GM12878 (cell line): ENCODE data around the gene SEMA7A. TPM values are rescaled to one million over a fixed set of nuclear protein-coding genes. Genes with fewer than 3 reads are reported as not detected.

Source experiments
- ATF3 ChIP-seq: IDR thresholded peaks from 2 replicates; pipeline ENCODE4 v1.6.1; 2011; ENCODE audit warnings: low read depth, mild to moderate bottlenecking, low read length, moderate library complexity, borderline replicate concordance; ENCODE audit errors: extremely low read depth
- CREM ChIP-seq: IDR thresholded peaks from 2 replicates; pipeline ENCODE4 v1.6.1; 2014; ENCODE audit warnings: antibody characterized with exemption, low read depth
- EZH2 ChIP-seq: IDR thresholded peaks from 2 replicates; pipeline ENCODE4 v1.6.1; 2012; ENCODE audit warnings: low read depth, mild to moderate bottlenecking, control low read depth, inconsistent platforms, low read length, borderline replicate concordance; ENCODE audit not compliant: control insufficient read depth
- FOS ChIP-seq: IDR thresholded peaks from 3 replicates; pipeline ENCODE4 v1.6.1; 2011; ENCODE audit warnings: borderline replicate concordance; ENCODE audit not compliant: insufficient read length; ENCODE audit errors: extremely low read depth
- GATAD2B ChIP-seq: fragments of 450-650 bp; conservative IDR thresholded peaks from 2 replicates; pipeline ENCODE4 v1.6.1; 2017; ENCODE audit warnings: low read depth, mild to moderate bottlenecking, moderate library complexity
- HDAC6 ChIP-seq: fragments of 200-600 bp; sonication (generic); IDR thresholded peaks from one replicate; pipeline ENCODE4 v1.8.0; 2017; ENCODE audit warnings: antibody characterized with exemption; ENCODE audit not compliant: unreplicated experiment
- HSF1 ChIP-seq: fragments of 150-350 bp; IDR thresholded peaks from 2 replicates; pipeline ENCODE4 v1.6.1; 2014; ENCODE audit warnings: mild to moderate bottlenecking, low read depth, low read length
- IKZF2 ChIP-seq, 2 experiments: fragments of 450-650 bp; IDR thresholded peaks; 2 replicates each; pipeline ENCODE4 v1.6.1; 2017; ENCODE audit warnings: mild to moderate bottlenecking in 2 of 2, moderate library complexity in 2 of 2
- IRF4 ChIP-seq: IDR thresholded peaks from 2 replicates; pipeline ENCODE4 v1.6.1; 2011; ENCODE audit warnings: low read depth, low read length
- JUNB ChIP-seq: IDR thresholded peaks from 2 replicates; pipeline ENCODE4 v1.6.1; 2016; ENCODE audit warnings: antibody characterized with exemption, mild to moderate bottlenecking
- LARP7 ChIP-seq: fragments of 450-650 bp; IDR thresholded peaks from 2 replicates; pipeline ENCODE4 v1.6.1; 2017; ENCODE audit warnings: mild to moderate bottlenecking
- NR2C2 ChIP-seq: IDR thresholded peaks from 2 replicates; pipeline ENCODE4 v1.6.1; 2011; ENCODE audit warnings: borderline replicate concordance, low read depth; ENCODE audit not compliant: control insufficient read depth, insufficient read length
- NR2F1 ChIP-seq: fragments of 450-650 bp; conservative IDR thresholded peaks from 2 replicates; pipeline ENCODE4 v1.6.1; 2017; ENCODE audit warnings: mild to moderate bottlenecking
- POLR2A ChIP-seq: IDR thresholded peaks from 2 replicates; pipeline ENCODE4 v1.6.1; 2011; ENCODE audit warnings: low read depth, mild to moderate bottlenecking, low read length
- POLR2AphosphoS2 ChIP-seq: IDR thresholded peaks from 2 replicates; pipeline ENCODE4 v1.6.1; 2011; ENCODE audit warnings: low read depth, mild to moderate bottlenecking, low read length, improper control_type of control experiment, moderate library complexity
- RAD21 ChIP-seq: IDR thresholded peaks from 2 replicates; pipeline ENCODE4 v1.6.1; 2011; ENCODE audit warnings: mild to moderate bottlenecking, low read depth, low read length, moderate library complexity; ENCODE audit not compliant: insufficient read depth
- RBBP5 ChIP-seq: fragments of 200-600 bp; sonication (generic); conservative IDR thresholded peaks from 2 replicates; pipeline ENCODE4 v1.6.1; 2016
- SMC3 ChIP-seq: IDR thresholded peaks from 2 replicates; pipeline ENCODE4 v1.6.1; 2011; ENCODE audit warnings: low read length, improper control_type of control experiment, borderline replicate concordance
- SREBF1 ChIP-seq: IDR thresholded peaks from 2 replicates; pipeline ENCODE4 v1.6.1; 2012; ENCODE audit warnings: mild to moderate bottlenecking, low read length
- TCF3 ChIP-seq: IDR thresholded peaks from 2 replicates; pipeline ENCODE4 v1.6.1; 2012; ENCODE audit warnings: low read depth, mild to moderate bottlenecking, low read length, borderline replicate concordance; ENCODE audit not compliant: insufficient read depth
- ZBTB4 ChIP-seq: fragments of 450-650 bp; formaldehyde crosslinking; IDR thresholded peaks from 2 replicates; pipeline ENCODE4 v1.4.0; 2022; ENCODE audit warnings: mild to moderate bottlenecking, moderate library complexity
- ZNF207 ChIP-seq: fragments of 450-650 bp; IDR thresholded peaks from 2 replicates; pipeline ENCODE4 v1.6.1; 2014; ENCODE audit warnings: antibody characterized with exemption, mild to moderate bottlenecking, borderline replicate concordance
- ZNF622 ChIP-seq: fragments of 450-650 bp; IDR thresholded peaks from 2 replicates; pipeline ENCODE4 v1.6.1; 2017; ENCODE audit warnings: mild to moderate bottlenecking, inconsistent platforms
- polyA plus RNA-seq, 11 experiments: library from polyadenylated mRNA; depleted of rRNA in 4 of 11; unstranded in 6 of 11; stranded (reverse) in 5 of 11; fragments of >200 nt; fragmentation: Nextera tagmentation in 4 of 11; fragmentation: Illumina TruSeq in 1 of 11; extraction: Ambion mirVana in 4 of 11; extraction: Trizol in 1 of 11; gene quantifications; 1 replicate in 1 of 11; 2 replicates in 10 of 11; pipeline versions ENCODE4 v1.2.1 to v1.2.3, GENCODE V29; 2011 to 2016; ENCODE audit warnings: inconsistent platforms in 2 of 11, missing spikeins in 2 of 11, low read depth in 1 of 11
- total RNA-seq, 4 experiments: library from RNA; depleted of rRNA in 3 of 4; stranded (reverse); fragments of >200 nt in 3 of 4; fragmentation: Illumina TruSeq in 1 of 4; extraction: Trizol in 1 of 4; gene quantifications; 2 replicates each; pipeline versions ENCODE4 v1.2.1 to v1.2.3, GENCODE V29; 2013 to 2021
- TF ChIP-seq, protein P1 (sequence below): fragments of 450-650 bp; IDR thresholded peaks from 2 replicates; pipeline ENCODE4 v1.6.1; 2016; ENCODE audit warnings: mild to moderate bottlenecking

Gene SEMA7A
- total and polyA plus RNA-seq, 10 of the 15 experiments (the other 5 are each of a cell fraction or from before 2014, with no cell fraction given) = 0.08 to 112 (median 53.5) TPM

DNA sequence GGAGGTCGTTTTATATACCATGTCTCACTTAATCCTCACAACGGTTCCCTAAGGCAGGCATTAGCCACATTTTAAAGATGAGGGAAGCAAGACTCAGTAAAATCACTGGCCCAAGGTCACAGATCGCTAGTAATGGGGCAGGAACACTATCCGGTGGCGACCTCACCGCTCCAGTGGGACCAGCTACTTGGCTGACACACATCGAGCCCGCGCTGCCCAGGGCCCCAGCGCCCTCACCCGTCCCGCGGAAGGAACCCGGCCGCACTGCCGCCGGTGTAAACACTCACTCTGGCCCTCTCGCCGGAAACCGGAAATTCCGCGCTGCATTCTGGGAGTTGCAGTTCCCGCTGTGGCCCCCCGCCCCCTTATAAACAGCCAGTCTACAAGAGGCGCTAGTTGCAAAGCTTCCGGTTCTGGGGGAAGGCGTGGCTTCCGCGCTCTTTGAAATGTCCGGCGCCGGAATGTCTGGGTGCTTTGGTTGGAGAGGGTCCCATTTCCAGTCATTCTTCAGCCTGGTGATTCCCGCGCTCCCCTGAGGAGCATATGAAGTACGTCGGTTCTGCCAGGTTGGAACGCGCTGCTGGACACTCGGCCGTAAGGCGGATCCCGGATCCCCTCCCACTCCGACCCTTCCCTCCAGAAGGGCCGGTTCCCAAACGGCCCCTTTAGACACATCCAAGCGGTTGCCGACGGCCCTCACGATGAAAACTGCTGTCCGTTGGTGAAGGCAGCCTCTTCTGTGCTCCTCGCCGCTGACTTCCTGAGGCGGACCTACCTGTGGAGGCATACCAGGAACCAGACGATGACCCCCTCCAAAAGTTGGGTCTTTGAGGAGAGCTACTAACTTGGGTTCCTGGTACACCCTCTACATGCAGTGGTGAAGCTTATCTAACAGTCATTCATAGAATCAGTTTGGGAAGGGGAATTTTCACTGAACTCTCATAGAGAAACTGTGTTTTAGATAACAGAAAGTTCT is 27.4 kb upstream of the SEMA7A start, which contains the start of gene UBL7 (continued):
- TF ChIP-seq HSF1 (no peak), POLR2A (peak; percentile 98), IRF4 (peak; percentile 30), TCF3 (peak; percentile 79), ZBTB4 (no peak), EZH2 (no peak), FOS (no peak), NR2F1 (no peak), HDAC6 (no peak), JUNB (peak; percentile 75), SMC3 (no peak), LARP7 (peak; percentile 62; the same call in 1 of the 2 replicates), IKZF2 (IDR thresholded peaks at IDR 0.05) (no peak), RBBP5 (no peak), GATAD2B (0 out of 2 replicates have a peak, but pooled peaks have one; percentile 15), POLR2AphosphoS2 (peak; percentile 86; the same call in 1 of the 2 replicates), ATF3 (no peak), ZNF622 (no peak), RAD21 (no peak), SREBF1 (peak; percentile 45; the same call in 1 of the 2 replicates), CREM (peak; percentile 59), NR2C2 (no peak), ZNF207 (no peak)
- TF ChIP-seq, protein P1, sequence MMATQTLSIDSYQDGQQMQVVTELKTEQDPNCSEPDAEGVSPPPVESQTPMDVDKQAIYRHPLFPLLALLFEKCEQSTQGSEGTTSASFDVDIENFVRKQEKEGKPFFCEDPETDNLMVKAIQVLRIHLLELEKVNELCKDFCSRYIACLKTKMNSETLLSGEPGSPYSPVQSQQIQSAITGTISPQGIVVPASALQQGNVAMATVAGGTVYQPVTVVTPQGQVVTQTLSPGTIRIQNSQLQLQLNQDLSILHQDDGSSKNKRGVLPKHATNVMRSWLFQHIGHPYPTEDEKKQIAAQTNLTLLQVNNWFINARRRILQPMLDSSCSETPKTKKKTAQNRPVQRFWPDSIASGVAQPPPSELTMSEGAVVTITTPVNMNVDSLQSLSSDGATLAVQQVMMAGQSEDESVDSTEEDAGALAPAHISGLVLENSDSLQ = no peak
